ENCODE data around the gene KIF20B. TPM values are rescaled to one million over a fixed set of nuclear protein-coding genes. Genes with fewer than 3 reads are reported as not detected.
A peak's percentile ranks its signal among the peaks of the same experiment; 100 is the strongest.

The KIF20B gene
- total and polyA plus RNA-seq, 4 donors, result 0.91 to 12.9 (median 1.3) TPM

DNA sequence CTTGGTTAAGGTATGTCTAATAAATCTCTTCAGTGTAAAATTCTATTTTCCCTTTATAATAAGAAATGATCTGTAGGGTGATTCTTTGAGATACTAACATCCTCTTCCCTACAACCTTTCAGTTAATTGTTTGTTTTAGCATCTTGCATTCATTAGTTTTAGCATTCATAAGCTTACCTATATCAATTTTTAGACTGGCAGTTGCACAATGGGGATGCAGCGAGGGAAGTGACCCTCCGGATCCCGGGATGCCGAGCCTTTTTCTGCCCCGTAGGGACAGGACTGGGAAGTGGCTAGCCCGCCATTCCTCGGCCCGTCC lies 508 bp upstream of the KIF20B start:
- peak overlapping the region; percentile 91 to 94 for H3K27ac ChIP-seq (ENCODE audit: low read depth in 1 of 2, low read length in 2 of 2)

DNA sequence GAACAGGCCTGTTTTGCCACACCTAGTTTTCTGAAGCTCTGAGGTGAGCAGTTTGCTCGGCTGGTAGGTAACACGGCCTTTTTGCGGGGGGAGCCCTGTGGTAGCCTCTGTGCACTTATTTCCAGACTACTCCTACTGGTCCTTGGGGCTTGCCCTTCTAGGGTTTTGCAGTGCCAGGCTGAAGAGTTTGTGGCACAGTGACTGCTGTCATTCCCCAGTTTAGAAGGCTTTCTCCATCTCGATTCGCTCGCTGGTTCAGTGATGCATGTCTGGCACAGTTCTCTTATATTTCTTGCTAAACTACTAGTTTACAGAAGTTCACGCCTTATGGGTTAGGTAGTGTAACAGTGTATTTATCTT lies 711 bp downstream of the KIF20B start:
- DNase-seq (ENCODE audit: low spot score), result peak; percentile 36
- no peaks in the 10 kb centered on the region for H3K9me3 ChIP-seq (ENCODE audit: control insufficient read depth in 4 of 4, low read length in 3 of 4)
- no peak overlapping the region for H3K9ac ChIP-seq (ENCODE audit: low read depth in 1 of 2, low read length in 2 of 2)
- peak overlapping the region in 2 of 3 donors; percentile 58 to 97 for H3K4me3 ChIP-seq (ENCODE audit: low read depth in 1 of 3, low read length in 3 of 3)
- no peaks in the 10 kb centered on the region for H3K36me3 ChIP-seq (ENCODE audit: control insufficient read depth in 4 of 4, insufficient read depth in 3 of 4, low read depth in 1 of 4, low read length in 3 of 4)
- no peak overlapping the region for H3K27ac ChIP-seq (ENCODE audit: low read depth in 1 of 2, low read length in 2 of 2)
- TF ChIP-seq JUND (IDR thresholded peaks at IDR 0.05) (no peak), TAF1 (conservative IDR thresholded peaks at IDR 0.05) (no peak), RXRA (IDR thresholded peaks at IDR 0.05) (no peak), YY1 (IDR thresholded peaks at IDR 0.05) (no peak), SP1 (IDR thresholded peaks at IDR 0.05) (no peak), HNF4G (IDR thresholded peaks at IDR 0.05) (no peak), GABPA (IDR thresholded peaks at IDR 0.05 in 1 of 2, conservative IDR thresholded peaks at IDR 0.05 in 1 of 2) (no peak), FOXA1 (IDR thresholded peaks at IDR 0.05) (no peak), FOXA2 (IDR thresholded peaks at IDR 0.05) (no peak), NR2F2 (IDR thresholded peaks at IDR 0.05) (no peak), EGR1 (IDR thresholded peaks at IDR 0.05; ENCODE audit: low read depth in 2 of 2) (no peak)
- TF ChIP-seq, protein P1, sequence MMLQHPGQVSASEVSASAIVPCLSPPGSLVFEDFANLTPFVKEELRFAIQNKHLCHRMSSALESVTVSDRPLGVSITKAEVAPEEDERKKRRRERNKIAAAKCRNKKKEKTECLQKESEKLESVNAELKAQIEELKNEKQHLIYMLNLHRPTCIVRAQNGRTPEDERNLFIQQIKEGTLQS (IDR thresholded peaks at IDR 0.05), result no peak
- TF ChIP-seq, protein P2, sequence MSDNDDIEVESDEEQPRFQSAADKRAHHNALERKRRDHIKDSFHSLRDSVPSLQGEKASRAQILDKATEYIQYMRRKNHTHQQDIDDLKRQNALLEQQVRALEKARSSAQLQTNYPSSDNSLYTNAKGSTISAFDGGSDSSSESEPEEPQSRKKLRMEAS (IDR thresholded peaks at IDR 0.05), result no peak
- TF ChIP-seq, protein P3, sequence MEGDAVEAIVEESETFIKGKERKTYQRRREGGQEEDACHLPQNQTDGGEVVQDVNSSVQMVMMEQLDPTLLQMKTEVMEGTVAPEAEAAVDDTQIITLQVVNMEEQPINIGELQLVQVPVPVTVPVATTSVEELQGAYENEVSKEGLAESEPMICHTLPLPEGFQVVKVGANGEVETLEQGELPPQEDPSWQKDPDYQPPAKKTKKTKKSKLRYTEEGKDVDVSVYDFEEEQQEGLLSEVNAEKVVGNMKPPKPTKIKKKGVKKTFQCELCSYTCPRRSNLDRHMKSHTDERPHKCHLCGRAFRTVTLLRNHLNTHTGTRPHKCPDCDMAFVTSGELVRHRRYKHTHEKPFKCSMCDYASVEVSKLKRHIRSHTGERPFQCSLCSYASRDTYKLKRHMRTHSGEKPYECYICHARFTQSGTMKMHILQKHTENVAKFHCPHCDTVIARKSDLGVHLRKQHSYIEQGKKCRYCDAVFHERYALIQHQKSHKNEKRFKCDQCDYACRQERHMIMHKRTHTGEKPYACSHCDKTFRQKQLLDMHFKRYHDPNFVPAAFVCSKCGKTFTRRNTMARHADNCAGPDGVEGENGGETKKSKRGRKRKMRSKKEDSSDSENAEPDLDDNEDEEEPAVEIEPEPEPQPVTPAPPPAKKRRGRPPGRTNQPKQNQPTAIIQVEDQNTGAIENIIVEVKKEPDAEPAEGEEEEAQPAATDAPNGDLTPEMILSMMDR (IDR thresholded peaks at IDR 0.05; ENCODE audit: low read depth, low read length, missing input control), result no peak
- TF ChIP-seq, protein P4, sequence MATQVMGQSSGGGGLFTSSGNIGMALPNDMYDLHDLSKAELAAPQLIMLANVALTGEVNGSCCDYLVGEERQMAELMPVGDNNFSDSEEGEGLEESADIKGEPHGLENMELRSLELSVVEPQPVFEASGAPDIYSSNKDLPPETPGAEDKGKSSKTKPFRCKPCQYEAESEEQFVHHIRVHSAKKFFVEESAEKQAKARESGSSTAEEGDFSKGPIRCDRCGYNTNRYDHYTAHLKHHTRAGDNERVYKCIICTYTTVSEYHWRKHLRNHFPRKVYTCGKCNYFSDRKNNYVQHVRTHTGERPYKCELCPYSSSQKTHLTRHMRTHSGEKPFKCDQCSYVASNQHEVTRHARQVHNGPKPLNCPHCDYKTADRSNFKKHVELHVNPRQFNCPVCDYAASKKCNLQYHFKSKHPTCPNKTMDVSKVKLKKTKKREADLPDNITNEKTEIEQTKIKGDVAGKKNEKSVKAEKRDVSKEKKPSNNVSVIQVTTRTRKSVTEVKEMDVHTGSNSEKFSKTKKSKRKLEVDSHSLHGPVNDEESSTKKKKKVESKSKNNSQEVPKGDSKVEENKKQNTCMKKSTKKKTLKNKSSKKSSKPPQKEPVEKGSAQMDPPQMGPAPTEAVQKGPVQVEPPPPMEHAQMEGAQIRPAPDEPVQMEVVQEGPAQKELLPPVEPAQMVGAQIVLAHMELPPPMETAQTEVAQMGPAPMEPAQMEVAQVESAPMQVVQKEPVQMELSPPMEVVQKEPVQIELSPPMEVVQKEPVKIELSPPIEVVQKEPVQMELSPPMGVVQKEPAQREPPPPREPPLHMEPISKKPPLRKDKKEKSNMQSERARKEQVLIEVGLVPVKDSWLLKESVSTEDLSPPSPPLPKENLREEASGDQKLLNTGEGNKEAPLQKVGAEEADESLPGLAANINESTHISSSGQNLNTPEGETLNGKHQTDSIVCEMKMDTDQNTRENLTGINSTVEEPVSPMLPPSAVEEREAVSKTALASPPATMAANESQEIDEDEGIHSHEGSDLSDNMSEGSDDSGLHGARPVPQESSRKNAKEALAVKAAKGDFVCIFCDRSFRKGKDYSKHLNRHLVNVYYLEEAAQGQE (IDR thresholded peaks at IDR 0.05), result no peak
- H3K4me1 ChIP-seq (ENCODE audit: control insufficient read depth in 4 of 4, insufficient read depth in 4 of 4, low read length in 3 of 4), result peaks cover 0 to 27% (median 24%) of the 10 kb centered on the region in 4 donors
- H3K27me3 ChIP-seq (ENCODE audit: control insufficient read depth in 4 of 4, insufficient read depth in 4 of 4, low read length in 3 of 4), result no peaks in the 10 kb centered on the region
- 35% methylated on average over 7 of the region's 7 CpGs for WGBS

More for the DNA sequence above, 508 bp upstream of the KIF20B start:
- no peak for TF ChIP-seq SP1 (IDR thresholded peaks at IDR 0.05)
- TF ChIP-seq, protein P4 (IDR thresholded peaks at IDR 0.05), result no peak
- TF ChIP-seq, protein P5, sequence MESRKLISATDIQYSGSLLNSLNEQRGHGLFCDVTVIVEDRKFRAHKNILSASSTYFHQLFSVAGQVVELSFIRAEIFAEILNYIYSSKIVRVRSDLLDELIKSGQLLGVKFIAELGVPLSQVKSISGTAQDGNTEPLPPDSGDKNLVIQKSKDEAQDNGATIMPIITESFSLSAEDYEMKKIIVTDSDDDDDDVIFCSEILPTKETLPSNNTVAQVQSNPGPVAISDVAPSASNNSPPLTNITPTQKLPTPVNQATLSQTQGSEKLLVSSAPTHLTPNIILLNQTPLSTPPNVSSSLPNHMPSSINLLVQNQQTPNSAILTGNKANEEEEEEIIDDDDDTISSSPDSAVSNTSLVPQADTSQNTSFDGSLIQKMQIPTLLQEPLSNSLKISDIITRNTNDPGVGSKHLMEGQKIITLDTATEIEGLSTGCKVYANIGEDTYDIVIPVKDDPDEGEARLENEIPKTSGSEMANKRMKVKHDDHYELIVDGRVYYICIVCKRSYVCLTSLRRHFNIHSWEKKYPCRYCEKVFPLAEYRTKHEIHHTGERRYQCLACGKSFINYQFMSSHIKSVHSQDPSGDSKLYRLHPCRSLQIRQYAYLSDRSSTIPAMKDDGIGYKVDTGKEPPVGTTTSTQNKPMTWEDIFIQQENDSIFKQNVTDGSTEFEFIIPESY (IDR thresholded peaks at IDR 0.05), result no peak
- no peak for TF ChIP-seq FOXA2 (IDR thresholded peaks at IDR 0.05)
- TF ChIP-seq JUND (IDR thresholded peaks at IDR 0.05), result no peak
- TF ChIP-seq, protein P2 (IDR thresholded peaks at IDR 0.05), result no peak
- H3K36me3 ChIP-seq (ENCODE audit: control insufficient read depth in 4 of 4, insufficient read depth in 3 of 4, low read depth in 1 of 4, low read length in 3 of 4), result no peaks in the 10 kb centered on the region
- no peak for DNase-seq (ENCODE audit: low spot score)
- H3K27me3 ChIP-seq (ENCODE audit: control insufficient read depth in 4 of 4, insufficient read depth in 4 of 4, low read length in 3 of 4), result no peaks in the 10 kb centered on the region
- no peaks in the 10 kb centered on the region for H3K9me3 ChIP-seq (ENCODE audit: control insufficient read depth in 4 of 4, low read length in 3 of 4)
- 0% methylated on average over 8 of the region's 8 CpGs for WGBS
- peak overlapping the region; percentile 58 to 97 (median 82) for H3K4me3 ChIP-seq (ENCODE audit: low read depth in 1 of 3, low read length in 3 of 3)
- peak overlapping the region; percentile 72 to 97 for H3K9ac ChIP-seq (ENCODE audit: low read depth in 1 of 2, low read length in 2 of 2)
- H3K4me1 ChIP-seq (ENCODE audit: control insufficient read depth in 4 of 4, insufficient read depth in 4 of 4, low read length in 3 of 4), result peaks cover 0 to 27% (median 24%) of the 10 kb centered on the region in 4 donors

Data from liver (tissue), 9 donors.